Glutamatergic neuron (in vitro differentiated cells): ENCODE data around the gene FGFBP1. TPM values are rescaled to one million over a fixed set of nuclear protein-coding genes. Genes with fewer than 3 reads are reported as not detected.

Experiments used
- DNase-seq: peaks from one replicate; pipeline ENCODE4 v3.0.0; 2022
- H3K27ac Mint-ChIP-seq: one replicate; pipeline ENCODE4 v1.8.0; 2020; ENCODE audit warnings: mild to moderate bottlenecking, mixed read lengths, inconsistent platforms; ENCODE audit not compliant: unreplicated experiment
- H3K27me3 Mint-ChIP-seq: one replicate; pipeline ENCODE4 v1.8.0; 2020; ENCODE audit warnings: mild to moderate bottlenecking, moderate library complexity, mixed read lengths, inconsistent platforms; ENCODE audit not compliant: unreplicated experiment
- H3K36me3 Mint-ChIP-seq: one replicate; pipeline ENCODE4 v1.8.0; 2020; ENCODE audit warnings: mild to moderate bottlenecking, mixed read lengths, inconsistent platforms; ENCODE audit not compliant: unreplicated experiment
- H3K4me1 Mint-ChIP-seq: one replicate; pipeline ENCODE4 v1.8.0; 2020; ENCODE audit warnings: mild to moderate bottlenecking, low read depth, mixed read lengths, inconsistent platforms; ENCODE audit not compliant: unreplicated experiment
- H3K4me3 Mint-ChIP-seq: one replicate; pipeline ENCODE4 v1.8.0; 2020; ENCODE audit warnings: mild to moderate bottlenecking, mixed read lengths, inconsistent platforms; ENCODE audit not compliant: unreplicated experiment
- H3K9me3 Mint-ChIP-seq: one replicate; pipeline ENCODE4 v1.8.0; 2020; ENCODE audit warnings: mild to moderate bottlenecking, moderate library complexity, mixed read lengths, inconsistent platforms; ENCODE audit not compliant: unreplicated experiment
- total RNA-seq: library from RNA; stranded (reverse); fragmentation: NEBNext Ultra II Directional; extraction: Animal tissue kit (Norgen Biotek cat#: 25700); gene quantifications from one replicate; pipeline ENCODE4 v1.2.1, GENCODE V29; 2021; ENCODE audit not compliant: unreplicated experiment
- TF ChIP-seq, protein P1 (sequence below): fragments of 200-600 bp; sonication (generic); IDR thresholded peaks from one replicate; pipeline ENCODE4 v1.5.0; 2021; ENCODE audit not compliant: partially characterized antibody, unreplicated experiment

The FGFBP1 gene
- total RNA-seq, 1 donor from 2014 or later, result not detected

DNA sequence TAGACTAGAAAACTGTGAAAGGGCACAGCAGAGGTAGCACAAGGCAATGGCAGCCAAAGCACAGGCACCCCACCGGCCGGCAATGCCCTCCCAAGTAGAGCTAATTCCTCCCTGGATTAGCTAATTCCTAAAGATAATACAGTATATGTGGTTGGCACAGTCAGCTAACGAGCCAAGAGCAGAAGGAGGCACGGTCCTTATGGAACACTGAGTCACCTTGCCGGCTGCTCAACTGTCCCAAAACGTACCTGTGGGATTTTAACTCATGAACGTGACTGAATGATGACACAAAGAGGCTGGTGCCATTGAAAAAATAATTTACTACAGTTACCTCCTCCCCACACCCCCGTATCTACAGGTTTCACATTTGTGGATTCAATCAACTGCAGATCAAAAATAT is 9.1 kb upstream of the FGFBP1 start:
- Mint-ChIP-seq H3K4me1 (no peaks in the 10 kb centered on the region), H3K27ac (no peak overlapping the region), H3K27me3 (no peaks in the 10 kb centered on the region), H3K4me3 (no peak overlapping the region), H3K36me3 (no peaks in the 10 kb centered on the region), H3K9me3 (no peaks in the 10 kb centered on the region)
- TF ChIP-seq, protein P1, sequence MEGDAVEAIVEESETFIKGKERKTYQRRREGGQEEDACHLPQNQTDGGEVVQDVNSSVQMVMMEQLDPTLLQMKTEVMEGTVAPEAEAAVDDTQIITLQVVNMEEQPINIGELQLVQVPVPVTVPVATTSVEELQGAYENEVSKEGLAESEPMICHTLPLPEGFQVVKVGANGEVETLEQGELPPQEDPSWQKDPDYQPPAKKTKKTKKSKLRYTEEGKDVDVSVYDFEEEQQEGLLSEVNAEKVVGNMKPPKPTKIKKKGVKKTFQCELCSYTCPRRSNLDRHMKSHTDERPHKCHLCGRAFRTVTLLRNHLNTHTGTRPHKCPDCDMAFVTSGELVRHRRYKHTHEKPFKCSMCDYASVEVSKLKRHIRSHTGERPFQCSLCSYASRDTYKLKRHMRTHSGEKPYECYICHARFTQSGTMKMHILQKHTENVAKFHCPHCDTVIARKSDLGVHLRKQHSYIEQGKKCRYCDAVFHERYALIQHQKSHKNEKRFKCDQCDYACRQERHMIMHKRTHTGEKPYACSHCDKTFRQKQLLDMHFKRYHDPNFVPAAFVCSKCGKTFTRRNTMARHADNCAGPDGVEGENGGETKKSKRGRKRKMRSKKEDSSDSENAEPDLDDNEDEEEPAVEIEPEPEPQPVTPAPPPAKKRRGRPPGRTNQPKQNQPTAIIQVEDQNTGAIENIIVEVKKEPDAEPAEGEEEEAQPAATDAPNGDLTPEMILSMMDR, result no peak
- DNase-seq, result no peak

DNA sequence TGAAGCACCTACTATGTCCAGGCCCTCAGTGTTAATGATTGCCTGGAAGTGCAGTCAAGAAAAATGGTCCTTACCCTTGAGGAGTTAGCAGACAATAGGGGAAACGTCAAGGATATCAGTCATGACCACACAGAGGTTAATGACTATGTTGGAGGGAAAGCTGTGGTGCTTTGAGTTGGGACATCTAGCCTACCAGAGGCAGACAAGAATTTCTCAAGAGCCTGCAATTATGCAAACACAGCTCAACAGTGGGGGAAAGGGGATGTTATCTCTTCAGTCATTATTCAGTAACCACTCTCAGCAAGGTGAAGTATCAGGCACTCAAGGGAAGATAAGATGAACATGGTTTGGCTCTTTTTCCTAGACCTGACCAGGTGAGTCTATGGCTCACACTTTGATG is 7.0 kb upstream of the FGFBP1 start:
- H3K27me3 Mint-ChIP-seq, result no peaks in the 10 kb centered on the region
- no peaks in the 10 kb centered on the region for H3K9me3 Mint-ChIP-seq
- H3K4me1 Mint-ChIP-seq, result no peaks in the 10 kb centered on the region
- no peaks in the 10 kb centered on the region for H3K36me3 Mint-ChIP-seq
- no peak overlapping the region for H3K27ac Mint-ChIP-seq
- no peak overlapping the region for H3K4me3 Mint-ChIP-seq
- no peak for DNase-seq
- TF ChIP-seq, protein P1, result no peak

- Mint-ChIP-seq H3K27ac (no peak overlapping the region), H3K4me1 (no peaks in the 10 kb centered on the region), H3K4me3 (no peak overlapping the region), H3K9me3 (no peaks in the 10 kb centered on the region), H3K27me3 (no peaks in the 10 kb centered on the region), H3K36me3 (no peaks in the 10 kb centered on the region)
- DNase-seq, result no peak
- TF ChIP-seq, protein P1, result no peak
These were observed 6.4 kb upstream of the FGFBP1 start for GRCh38 chr4:15944895-15945294.

DNA sequence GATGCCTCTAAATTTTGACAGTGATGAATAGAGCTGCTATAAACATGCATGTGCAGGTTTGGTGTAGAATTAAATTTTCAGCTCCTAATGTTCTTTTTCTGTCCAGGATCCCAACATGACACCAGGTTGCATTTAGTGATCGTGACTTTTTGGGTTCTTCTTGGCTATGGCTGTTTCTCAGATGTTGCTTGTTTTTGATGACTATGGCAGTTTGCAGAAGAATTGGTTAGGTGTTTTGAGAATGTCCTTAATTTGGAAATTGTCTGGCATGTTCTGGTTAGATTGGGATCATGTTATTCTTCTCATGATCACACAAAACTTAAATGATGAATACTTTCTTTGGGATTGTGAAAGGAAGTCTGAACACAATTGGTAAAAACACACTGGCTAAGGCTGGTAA is 3.7 kb upstream of the FGFBP1 start:
- H3K9me3 Mint-ChIP-seq, result no peaks in the 10 kb centered on the region
- TF ChIP-seq, protein P1, result no peak
- no peaks in the 10 kb centered on the region for H3K27me3 Mint-ChIP-seq
- no peaks in the 10 kb centered on the region for H3K4me1 Mint-ChIP-seq
- DNase-seq, result no peak
- H3K27ac Mint-ChIP-seq, result no peak overlapping the region
- H3K36me3 Mint-ChIP-seq, result no peaks in the 10 kb centered on the region
- H3K4me3 Mint-ChIP-seq, result no peak overlapping the region

DNA sequence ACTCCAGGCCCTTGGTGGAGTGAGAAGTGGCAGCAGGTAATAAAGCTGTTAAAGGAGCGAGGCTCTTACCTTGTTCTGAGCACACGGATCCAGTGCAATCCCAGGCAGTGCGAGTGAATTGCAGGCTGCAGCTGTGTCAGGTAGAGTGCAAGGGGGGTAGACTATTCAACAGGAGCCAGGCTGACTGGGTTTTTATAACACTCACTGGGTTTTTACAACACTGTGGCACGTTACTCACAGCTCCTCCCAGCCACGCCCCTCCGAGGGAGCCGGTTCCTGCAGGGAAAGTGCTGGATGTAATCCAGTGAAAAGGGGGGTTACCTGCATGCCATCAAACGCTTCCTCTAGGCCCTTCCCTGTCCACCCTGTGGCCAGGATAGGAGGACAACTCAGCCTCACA is 358 bp downstream of the FGFBP1 start:
- no peaks in the 10 kb centered on the region for H3K27me3 Mint-ChIP-seq
- H3K36me3 Mint-ChIP-seq, result no peaks in the 10 kb centered on the region
- no peak for DNase-seq
- no peaks in the 10 kb centered on the region for H3K9me3 Mint-ChIP-seq
- no peak overlapping the region for H3K4me3 Mint-ChIP-seq
- TF ChIP-seq, protein P1, result no peak
- no peak overlapping the region for H3K27ac Mint-ChIP-seq
- no peaks in the 10 kb centered on the region for H3K4me1 Mint-ChIP-seq
